HL-60 (cell line): ENCODE data around the gene CMIP.

ENCODE experiments used
- CTCF ChIP-seq: IDR thresholded peaks from one replicate; pipeline ENCODE4 v1.5.1; 2011; ENCODE audit warnings: low read length, control low read depth, inconsistent platforms; ENCODE audit not compliant: insufficient read depth
- GABPA ChIP-seq: IDR thresholded peaks from 2 replicates; pipeline ENCODE4 v1.6.1; 2012; ENCODE audit warnings: low read depth
- POLR2AphosphoS5 ChIP-seq: IDR thresholded peaks from 2 replicates; pipeline ENCODE4 v1.6.1; 2012; ENCODE audit warnings: low read depth
- SPI1 ChIP-seq: IDR thresholded peaks from 2 replicates; pipeline ENCODE4 v1.6.1; 2012; ENCODE audit warnings: low read depth, mild to moderate bottlenecking, borderline replicate concordance

GRCh38 chr16:81427219-81427618 is 17.4 kb upstream of the CMIP start:
- TF ChIP-seq POLR2AphosphoS5: no peak
- TF ChIP-seq CTCF: no peak
- TF ChIP-seq GABPA: no peak
- TF ChIP-seq SPI1: no peak
